Common myeloid progenitor, CD34-positive (primary cell): ENCODE measurements around the gene LIG1.

Experiments used
- CTCF ChIA-PET: fragments of 350-600 bp; sonication (Branson Sonifier 250); formaldehyde crosslinking; loops from one replicate; lab custom pipeline; 2021; ENCODE audit warnings: antibody characterized with exemption; lab: Charles Lee
- POLR2A ChIA-PET: fragments of 350-600 bp; sonication (Branson Sonifier 250); formaldehyde crosslinking; loops from one replicate; lab custom pipeline; 2021; ENCODE audit warnings: antibody characterized with exemption; lab: Charles Lee
- DNase-seq, 3 donors: peaks; one replicate each; pipeline versions ENCODE4 v3.0.0 to v3.0.0-alpha.2; 2013
- H3K27ac ChIP-seq, 2 experiments: 1 replicate in 1 of 2; 2 replicates in 1 of 2; pipeline ENCODE4 v1.7.0; 2013; ENCODE audit warnings: inconsistent platforms in 2 of 2, low read length in 2 of 2, mild to moderate bottlenecking in 2 of 2, low read depth in 1 of 2, moderate library complexity in 1 of 2; ENCODE audit not compliant: severe bottlenecking in 2 of 2, insufficient read depth in 1 of 2, poor library complexity in 1 of 2
- H3K27me3 ChIP-seq, 5 experiments: replicated peaks in 2 of 5; 1 replicate in 3 of 5; 2 replicates in 2 of 5; pipeline versions ENCODE4 v1.6.1 to v1.7.0; 2013; ENCODE audit warnings: low read length in 4 of 5, mild to moderate bottlenecking in 2 of 5, moderate library complexity in 2 of 5, inconsistent platforms in 1 of 5; ENCODE audit not compliant: insufficient read depth in 5 of 5, control insufficient read depth in 4 of 5
- H3K36me3 ChIP-seq, 4 experiments: 1 replicate in 2 of 4; 2 replicates in 2 of 4; pipeline versions ENCODE4 v1.6.1 to v1.7.0; 2013; ENCODE audit warnings: low read length in 3 of 4, control low read depth in 1 of 4, mild to moderate bottlenecking in 1 of 4; ENCODE audit not compliant: control insufficient read depth in 4 of 4, insufficient read depth in 4 of 4
- H3K4me1 ChIP-seq, 4 experiments: 1 replicate in 3 of 4; 2 replicates in 1 of 4; pipeline versions ENCODE4 v1.6.1 to v1.7.1; 2013; ENCODE audit warnings: low read length in 3 of 4, mild to moderate bottlenecking in 3 of 4, control low read depth in 1 of 4, inconsistent platforms in 1 of 4, moderate library complexity in 1 of 4; ENCODE audit not compliant: control insufficient read depth in 4 of 4, insufficient read depth in 4 of 4; ENCODE audit errors: control extremely low read depth in 1 of 4
- H3K4me3 ChIP-seq, 7 experiments: 1 replicate in 4 of 7; 2 replicates in 3 of 7; pipeline versions ENCODE4 v1.5.1 to v1.7.0; 2013; ENCODE audit warnings: mild to moderate bottlenecking in 7 of 7, low read length in 6 of 7, moderate library complexity in 6 of 7, inconsistent platforms in 2 of 7, low read depth in 2 of 7, control low read depth in 1 of 7; ENCODE audit not compliant: insufficient read depth in 4 of 7, control insufficient read depth in 1 of 7; ENCODE audit errors: extremely low read depth in 1 of 7
- H3K9me3 ChIP-seq, 5 experiments: 1 replicate in 4 of 5; 2 replicates in 1 of 5; pipeline versions ENCODE4 v1.6.1 to v1.7.1; 2013; ENCODE audit warnings: low read length in 4 of 5, mild to moderate bottlenecking in 2 of 5, inconsistent platforms in 1 of 5, low read depth in 1 of 5, moderate library complexity in 1 of 5; ENCODE audit not compliant: control insufficient read depth in 4 of 5, insufficient read depth in 2 of 5; ENCODE audit errors: control extremely low read depth in 1 of 5
- WGBS: methylation state at CpG from one replicate; pipeline ENCODE4 v1.1.5; 2013; ENCODE audit not compliant: insufficient coverage; 5-methylcytosine and 5-hydroxymethylcytosine counted together

LIG1 gene

GRCh38 chr19:48133094-48133493 lies 37.0 kb downstream of the LIG1 start:
- peaks cover 5 to 86% (median 45%) of the 10 kb centered on the region in 4 experiments for H3K36me3 ChIP-seq
- H3K4me3 ChIP-seq = no peak overlapping the region
- WGBS = 100% methylated on average over 5 of the region's 6 CpGs
- no peaks in the 10 kb centered on the region for H3K9me3 ChIP-seq
- POLR2A ChIA-PET = no interaction called here
- no peak for DNase-seq
- H3K27ac ChIP-seq = no peak overlapping the region
- CTCF ChIA-PET = interaction anchor here (1.2 kb wide), 1 partner anchor 170 kb away, joined by 3 read pairs; no protein-coding TSS in a partner anchor
- no peaks in the 10 kb centered on the region for H3K4me1 ChIP-seq
- no peaks in the 10 kb centered on the region for H3K27me3 ChIP-seq

GRCh38 chr19:48127561-48127960 lies 42.6 kb downstream of the LIG1 start:
- no peak overlapping the region for H3K4me3 ChIP-seq
- CTCF ChIA-PET = interaction anchor here (2.1 kb wide), 1 partner anchor 20 kb away, joined by 7 read pairs; no protein-coding TSS in a partner anchor
- peaks cover 6 to 79% (median 44%) of the 10 kb centered on the region in 4 experiments for H3K36me3 ChIP-seq
- no peaks in the 10 kb centered on the region for H3K27me3 ChIP-seq
- WGBS = 100% methylated on average over 1 of the region's 6 CpGs
- no peak overlapping the region for H3K27ac ChIP-seq
- H3K4me1 ChIP-seq = peaks cover 0 to 4% (median 2%) of the 10 kb centered on the region in 4 experiments
- POLR2A ChIA-PET = no interaction called here
- no peaks in the 10 kb centered on the region for H3K9me3 ChIP-seq
- no peak for DNase-seq

- 95% methylated on average over 9 of the region's 12 CpGs for WGBS
- Histone ChIP-seq H3K27me3 (no peaks in the 10 kb centered on the region), H3K36me3 (peaks cover 5 to 74% (median 36%) of the 10 kb centered on the region in 4 experiments), H3K9me3 (peaks cover 0 to 4% (median 0%) of the 10 kb centered on the region in 5 experiments), H3K27ac (no peak overlapping the region), H3K4me1 (peaks cover 0 to 21% (median 18%) of the 10 kb centered on the region in 4 experiments), H3K4me3 (no peak overlapping the region)
- CTCF ChIA-PET = interaction anchor here (0.8 to 7.5 kb wide), 3 partner anchors 12 to 21 kb away, joined by 3 to 53 read pairs (median 6); partner anchors contain the start of gene PLA2G4C
- DNase-seq = peak in 1 of 3 donors; percentile 24
- POLR2A ChIA-PET = no interaction called here
These were observed 46.1 kb downstream of the LIG1 start for GRCh38 chr19:48123907-48124651.

GRCh38 chr19:48122421-48122820 lies 47.7 kb downstream of the LIG1 start:
- Histone ChIP-seq H3K27ac (no peak overlapping the region), H3K4me3 (peak overlapping the region in 1 of 7 experiments; percentile 38), H3K9me3 (peaks cover 0 to 4% (median 0%) of the 10 kb centered on the region in 5 experiments), H3K4me1 (peaks cover 0 to 23% (median 19%) of the 10 kb centered on the region in 4 experiments), H3K36me3 (peaks cover 8 to 72% (median 31%) of the 10 kb centered on the region in 4 experiments), H3K27me3 (no peaks in the 10 kb centered on the region)
- POLR2A ChIA-PET = no interaction called here
- DNase-seq = no peak
- CTCF ChIA-PET = interaction anchor here (1.2 to 7.5 kb wide), 4 partner anchors 9 to 1180 kb away, joined by 3 to 53 read pairs (median 3); partner anchors contain the start of gene PLA2G4C
- WGBS = 64% methylated on average over 14 of the region's 14 CpGs

GRCh38 chr19:48121909-48122371 lies 48.2 kb downstream of the LIG1 start:
- H3K36me3 ChIP-seq = peaks cover 8 to 69% (median 27%) of the 10 kb centered on the region in 4 experiments
- peaks cover 0 to 4% (median 0%) of the 10 kb centered on the region in 5 experiments for H3K9me3 ChIP-seq
- WGBS = 4% methylated on average over 10 of the region's 10 CpGs
- no peak overlapping the region for H3K27ac ChIP-seq
- no peaks in the 10 kb centered on the region for H3K27me3 ChIP-seq
- peaks cover 0 to 23% (median 19%) of the 10 kb centered on the region in 4 experiments for H3K4me1 ChIP-seq
- ChIA-PET CTCF (interaction anchor here (1.2 to 7.5 kb wide), 4 partner anchors 9 to 1180 kb away, joined by 3 to 53 read pairs (median 3); partner anchors contain the start of gene PLA2G4C), POLR2A (no interaction called here)
- peak in 2 of 3 donors; percentile 53 to 66 for DNase-seq
- H3K4me3 ChIP-seq = peak overlapping the region in 1 of 7 experiments; percentile 38

GRCh38 chr19:48121066-48121465 lies 49.1 kb downstream of the LIG1 start:
- Histone ChIP-seq H3K27me3 (no peaks in the 10 kb centered on the region), H3K27ac (no peak overlapping the region), H3K4me3 (no peak overlapping the region), H3K36me3 (peaks cover 7 to 70% (median 31%) of the 10 kb centered on the region in 4 experiments), H3K9me3 (peaks cover 0 to 4% (median 0%) of the 10 kb centered on the region in 5 experiments), H3K4me1 (peaks cover 0 to 23% (median 19%) of the 10 kb centered on the region in 4 experiments)
- 86% methylated on average over 10 of the region's 14 CpGs for WGBS
- ChIA-PET CTCF (interaction anchor here (1.3 to 7.5 kb wide), 3 partner anchors 12 to 32 kb away, joined by 3 to 53 read pairs (median 4); partner anchors contain the start of gene PLA2G4C), POLR2A (no interaction called here)
- no peak for DNase-seq
